AG09309 (cell line): ENCODE measurements around the gene GRIN3A.

ENCODE experiments used
- DNase-seq: peaks from one replicate; pipeline ENCODE4 v3.0.0-alpha.2; 2010; ENCODE audit warnings: low read depth
- H3K4me3 ChIP-seq: 2 replicates; pipeline ENCODE4 v1.5.1; 2011; ENCODE audit warnings: mild to moderate bottlenecking, low read depth, low read length, moderate library complexity; ENCODE audit not compliant: control insufficient read depth
- TF ChIP-seq, protein P1 (sequence below): IDR thresholded peaks from 2 replicates; pipeline ENCODE4 v1.5.1; 2011; ENCODE audit warnings: mild to moderate bottlenecking, low read depth, low read length, inconsistent platforms; ENCODE audit not compliant: insufficient read depth, control insufficient read depth; ENCODE audit errors: missing control alignments

Gene GRIN3A

DNA sequence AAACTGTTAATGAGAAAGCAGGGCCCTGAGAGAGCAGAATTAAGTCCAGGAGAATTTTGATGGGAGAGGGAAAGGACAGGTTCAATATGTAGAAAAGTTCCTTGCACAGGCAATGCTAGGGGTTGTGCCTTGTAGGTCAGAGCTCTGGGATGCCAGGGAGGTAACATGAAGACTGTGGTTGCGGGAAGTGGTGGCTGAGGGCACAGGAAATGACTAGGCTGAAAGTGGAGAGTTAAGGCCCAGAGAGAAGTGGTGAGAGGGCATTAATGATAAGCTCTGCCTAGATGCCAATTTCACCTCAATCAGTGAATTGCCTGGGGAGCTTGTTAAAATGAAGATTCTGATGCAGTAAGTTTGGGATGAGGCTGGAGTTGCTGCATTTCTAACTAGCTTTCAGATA, 112.2 kb downstream of the GRIN3A start:
- TF ChIP-seq, protein P1, sequence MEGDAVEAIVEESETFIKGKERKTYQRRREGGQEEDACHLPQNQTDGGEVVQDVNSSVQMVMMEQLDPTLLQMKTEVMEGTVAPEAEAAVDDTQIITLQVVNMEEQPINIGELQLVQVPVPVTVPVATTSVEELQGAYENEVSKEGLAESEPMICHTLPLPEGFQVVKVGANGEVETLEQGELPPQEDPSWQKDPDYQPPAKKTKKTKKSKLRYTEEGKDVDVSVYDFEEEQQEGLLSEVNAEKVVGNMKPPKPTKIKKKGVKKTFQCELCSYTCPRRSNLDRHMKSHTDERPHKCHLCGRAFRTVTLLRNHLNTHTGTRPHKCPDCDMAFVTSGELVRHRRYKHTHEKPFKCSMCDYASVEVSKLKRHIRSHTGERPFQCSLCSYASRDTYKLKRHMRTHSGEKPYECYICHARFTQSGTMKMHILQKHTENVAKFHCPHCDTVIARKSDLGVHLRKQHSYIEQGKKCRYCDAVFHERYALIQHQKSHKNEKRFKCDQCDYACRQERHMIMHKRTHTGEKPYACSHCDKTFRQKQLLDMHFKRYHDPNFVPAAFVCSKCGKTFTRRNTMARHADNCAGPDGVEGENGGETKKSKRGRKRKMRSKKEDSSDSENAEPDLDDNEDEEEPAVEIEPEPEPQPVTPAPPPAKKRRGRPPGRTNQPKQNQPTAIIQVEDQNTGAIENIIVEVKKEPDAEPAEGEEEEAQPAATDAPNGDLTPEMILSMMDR, result no peak
- DNase-seq, result no peak
- no peak overlapping the region for H3K4me3 ChIP-seq

DNA sequence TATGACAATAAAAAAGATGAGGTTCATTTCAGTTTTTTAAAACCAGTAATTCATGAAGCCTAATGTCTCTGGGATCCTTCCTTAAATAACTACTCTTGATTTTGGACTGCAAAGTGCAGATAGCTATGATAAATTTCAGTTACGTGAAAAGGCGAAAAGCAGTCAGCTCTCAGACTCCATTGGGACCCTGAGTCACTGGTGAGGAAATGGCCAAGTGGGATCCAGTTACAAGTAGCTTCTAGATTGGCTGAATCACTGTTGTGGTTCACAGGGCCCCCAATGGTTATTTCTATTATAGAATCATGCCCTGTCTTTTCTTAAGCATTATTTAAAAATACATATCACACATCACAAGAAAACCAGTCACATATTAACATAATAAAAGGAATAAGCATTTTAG, 112.6 kb downstream of the GRIN3A start:
- TF ChIP-seq, protein P1, result no peak
- DNase-seq, result no peak
- no peak overlapping the region for H3K4me3 ChIP-seq

DNA sequence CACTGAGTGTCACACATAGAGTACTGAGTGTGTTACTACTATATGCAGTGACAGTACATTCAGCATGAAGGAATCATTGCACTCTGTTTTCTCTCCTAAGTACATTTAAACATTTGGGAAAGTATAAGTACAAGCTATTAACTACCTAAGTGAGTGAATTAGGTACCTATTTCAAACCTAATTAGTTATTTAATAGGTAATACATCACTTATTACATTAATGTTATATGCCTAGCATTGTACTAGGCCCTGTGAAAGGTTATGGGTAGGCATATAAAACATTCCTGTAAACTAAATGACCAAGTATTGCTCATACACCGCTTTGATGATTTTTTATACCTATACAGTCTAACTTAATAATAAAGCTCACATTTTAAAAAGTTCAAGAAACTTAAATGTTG, 118.0 kb downstream of the GRIN3A start:
- no peak for DNase-seq
- TF ChIP-seq, protein P1, result no peak
- no peak overlapping the region for H3K4me3 ChIP-seq

DNA sequence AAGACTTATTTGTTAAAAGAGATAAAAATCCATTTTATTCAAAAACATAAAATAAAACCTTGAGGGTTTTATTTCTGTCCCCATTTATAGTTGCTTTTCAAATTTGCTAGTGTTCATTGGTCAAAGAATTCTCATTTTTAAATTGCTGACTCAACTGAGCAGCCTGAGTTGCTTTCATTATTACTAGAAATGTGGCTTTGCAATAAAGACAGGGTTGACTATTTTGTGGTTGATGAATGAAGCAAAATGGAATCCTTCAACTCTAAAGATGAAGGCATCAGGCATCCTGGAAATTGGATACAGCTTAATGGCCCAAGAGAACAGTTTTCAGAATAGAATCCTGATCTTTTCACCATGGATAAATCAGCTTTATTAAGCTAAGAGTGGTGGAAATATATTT, 119.7 kb downstream of the GRIN3A start:
- no peak overlapping the region for H3K4me3 ChIP-seq
- TF ChIP-seq, protein P1, result no peak
- no peak for DNase-seq

DNA sequence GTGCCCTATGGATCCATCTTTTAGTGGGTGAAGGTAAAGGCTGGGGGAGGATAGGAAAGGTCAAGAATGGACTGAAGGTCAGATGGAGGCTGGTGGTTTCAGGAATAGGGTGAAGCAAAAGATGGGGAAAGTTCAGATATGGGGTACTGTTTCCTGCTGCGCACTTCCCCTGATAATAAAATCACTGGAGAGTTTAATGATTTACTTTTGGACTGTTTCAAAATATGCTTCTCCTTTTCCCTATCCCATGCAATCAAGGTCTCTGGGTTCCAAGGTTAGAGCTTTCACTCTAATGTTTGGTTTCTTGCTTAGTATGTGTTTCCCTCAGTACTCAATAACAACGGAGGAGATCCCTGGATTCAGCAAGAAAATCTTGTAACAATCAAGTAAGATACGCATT, 132.9 kb downstream of the GRIN3A start:
- no peak for DNase-seq
- H3K4me3 ChIP-seq, result no peak overlapping the region
- TF ChIP-seq, protein P1, result no peak

DNA sequence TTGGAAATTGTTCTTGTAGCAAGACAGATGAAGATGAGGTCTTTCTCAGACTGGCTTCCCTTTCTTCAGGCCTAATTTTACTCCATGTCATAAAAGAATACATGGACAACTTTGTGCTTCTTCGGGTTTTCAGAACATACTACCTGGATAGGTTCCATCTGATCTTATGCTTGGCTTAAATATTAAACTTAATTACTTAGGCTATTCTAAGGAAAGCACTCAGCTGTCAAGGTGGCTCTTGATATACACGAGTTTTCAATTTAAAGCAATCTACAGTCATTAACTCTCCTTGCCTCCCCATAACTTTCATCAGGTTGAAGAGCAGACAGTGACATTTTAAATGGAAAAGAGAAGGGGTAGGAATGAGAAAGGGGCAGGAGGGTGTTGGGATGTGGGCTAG, 134.2 kb downstream of the GRIN3A start:
- TF ChIP-seq, protein P1, result no peak
- no peak for DNase-seq
- no peak overlapping the region for H3K4me3 ChIP-seq
